Astrocyte (in vitro differentiated cells and primary cell): ENCODE measurements around the gene CCT4.

Experiments
- EZH2 ChIP-seq: IDR thresholded peaks from 2 replicates; pipeline ENCODE4 v1.6.1; 2012; ENCODE audit warnings: mild to moderate bottlenecking, low read length, inconsistent platforms; ENCODE audit not compliant: insufficient read depth
- TF ChIP-seq, protein P1 (sequence below): IDR thresholded peaks from 2 replicates; pipeline ENCODE4 v1.5.1; 2011; ENCODE audit warnings: low read depth, mild to moderate bottlenecking, inconsistent platforms, low read length, moderate library complexity; ENCODE audit not compliant: insufficient read depth

DNA sequence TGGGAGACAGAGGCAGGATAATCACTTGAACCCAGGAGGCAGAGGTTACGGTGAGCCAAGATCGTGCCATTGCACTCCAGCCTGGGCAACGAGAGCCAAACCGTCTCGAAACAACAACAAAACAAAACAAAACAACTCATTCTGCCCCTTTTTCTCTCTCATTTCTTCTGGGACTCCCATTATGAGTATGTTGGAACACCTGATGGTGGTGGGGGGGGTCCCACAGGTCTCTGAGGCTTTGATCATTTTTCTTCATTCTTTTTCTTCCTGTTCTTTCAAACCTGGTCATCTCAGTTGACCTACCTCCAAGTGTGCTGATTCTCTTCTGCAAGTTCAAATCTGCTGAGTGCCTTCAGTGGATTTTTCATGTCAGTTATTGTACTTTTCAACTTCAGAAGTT lies 26.4 kb downstream of the CCT4 start:
- TF ChIP-seq, protein P1, sequence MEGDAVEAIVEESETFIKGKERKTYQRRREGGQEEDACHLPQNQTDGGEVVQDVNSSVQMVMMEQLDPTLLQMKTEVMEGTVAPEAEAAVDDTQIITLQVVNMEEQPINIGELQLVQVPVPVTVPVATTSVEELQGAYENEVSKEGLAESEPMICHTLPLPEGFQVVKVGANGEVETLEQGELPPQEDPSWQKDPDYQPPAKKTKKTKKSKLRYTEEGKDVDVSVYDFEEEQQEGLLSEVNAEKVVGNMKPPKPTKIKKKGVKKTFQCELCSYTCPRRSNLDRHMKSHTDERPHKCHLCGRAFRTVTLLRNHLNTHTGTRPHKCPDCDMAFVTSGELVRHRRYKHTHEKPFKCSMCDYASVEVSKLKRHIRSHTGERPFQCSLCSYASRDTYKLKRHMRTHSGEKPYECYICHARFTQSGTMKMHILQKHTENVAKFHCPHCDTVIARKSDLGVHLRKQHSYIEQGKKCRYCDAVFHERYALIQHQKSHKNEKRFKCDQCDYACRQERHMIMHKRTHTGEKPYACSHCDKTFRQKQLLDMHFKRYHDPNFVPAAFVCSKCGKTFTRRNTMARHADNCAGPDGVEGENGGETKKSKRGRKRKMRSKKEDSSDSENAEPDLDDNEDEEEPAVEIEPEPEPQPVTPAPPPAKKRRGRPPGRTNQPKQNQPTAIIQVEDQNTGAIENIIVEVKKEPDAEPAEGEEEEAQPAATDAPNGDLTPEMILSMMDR = no peak
- TF ChIP-seq EZH2 = no peak
